Activated CD8-positive, alpha-beta memory T cell treated with anti-CD3 and anti-CD28 coated beads, Interleukin-2, amount 50 U/mL, for 1 hour (primary cell): ENCODE results near the gene KRTAP3-1.

Source experiments
- DNase-seq: peaks from one replicate; pipeline ENCODE4 v3.0.0-alpha.2; 2020; ENCODE audit errors: extremely low read depth

KRTAP3-1 gene

GRCh38 chr17:40978575-40979151 is 30.3 kb downstream of the KRTAP3-1 start:
- no peak for DNase-seq

- DNase-seq = no peak
These were observed 33.4 kb downstream of the KRTAP3-1 start for GRCh38 chr17:40975516-40975915.

GRCh38 chr17:40974366-40974765 is 34.6 kb downstream of the KRTAP3-1 start:
- no peak for DNase-seq

GRCh38 chr17:40967582-40967981 is 41.3 kb downstream of the KRTAP3-1 start:
- DNase-seq = no peak

GRCh38 chr17:40966848-40967247 is 42.1 kb downstream of the KRTAP3-1 start, which contains the start of gene KRT39:
Gene KRT39 (minus strand): TSS chr17:40966948. CDS start chr17:40966856, 92 bp downstream.
- no peak for DNase-seq

- no peak for DNase-seq
These were observed 45.1 kb downstream of the KRTAP3-1 start for GRCh38 chr17:40963838-40964237.

- DNase-seq = no peak
These were observed 46.8 kb downstream of the KRTAP3-1 start for GRCh38 chr17:40962059-40962561.

GRCh38 chr17:40961591-40961990 is 47.3 kb downstream of the KRTAP3-1 start:
- DNase-seq = no peak

GRCh38 chr17:40960144-40960543 is 48.8 kb downstream of the KRTAP3-1 start:
- DNase-seq = no peak
